ENCODE results near the gene TBC1D2.

DNA sequence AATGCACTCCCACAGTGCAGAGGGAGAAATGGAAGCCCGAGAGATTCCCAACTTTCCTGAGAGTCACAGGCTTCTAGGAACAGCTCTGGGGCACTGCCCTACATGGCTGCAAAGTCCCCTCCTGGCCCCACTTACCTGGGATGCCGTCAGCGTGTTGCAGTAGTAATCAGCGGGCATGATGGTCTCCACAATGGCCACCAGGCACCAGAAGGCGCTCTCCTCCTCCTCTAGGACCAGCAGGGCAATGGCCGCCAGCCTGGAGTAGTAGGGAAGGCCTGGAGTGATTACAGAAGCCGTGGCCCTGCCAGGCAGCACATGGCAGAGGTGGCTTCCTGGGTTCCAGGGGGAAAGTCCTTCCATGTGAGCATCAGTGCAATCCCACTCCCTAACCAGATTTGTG, 52.3 kb downstream of the TBC1D2 start:
- TF ChIP-seq, protein P1, sequence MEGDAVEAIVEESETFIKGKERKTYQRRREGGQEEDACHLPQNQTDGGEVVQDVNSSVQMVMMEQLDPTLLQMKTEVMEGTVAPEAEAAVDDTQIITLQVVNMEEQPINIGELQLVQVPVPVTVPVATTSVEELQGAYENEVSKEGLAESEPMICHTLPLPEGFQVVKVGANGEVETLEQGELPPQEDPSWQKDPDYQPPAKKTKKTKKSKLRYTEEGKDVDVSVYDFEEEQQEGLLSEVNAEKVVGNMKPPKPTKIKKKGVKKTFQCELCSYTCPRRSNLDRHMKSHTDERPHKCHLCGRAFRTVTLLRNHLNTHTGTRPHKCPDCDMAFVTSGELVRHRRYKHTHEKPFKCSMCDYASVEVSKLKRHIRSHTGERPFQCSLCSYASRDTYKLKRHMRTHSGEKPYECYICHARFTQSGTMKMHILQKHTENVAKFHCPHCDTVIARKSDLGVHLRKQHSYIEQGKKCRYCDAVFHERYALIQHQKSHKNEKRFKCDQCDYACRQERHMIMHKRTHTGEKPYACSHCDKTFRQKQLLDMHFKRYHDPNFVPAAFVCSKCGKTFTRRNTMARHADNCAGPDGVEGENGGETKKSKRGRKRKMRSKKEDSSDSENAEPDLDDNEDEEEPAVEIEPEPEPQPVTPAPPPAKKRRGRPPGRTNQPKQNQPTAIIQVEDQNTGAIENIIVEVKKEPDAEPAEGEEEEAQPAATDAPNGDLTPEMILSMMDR (IDR thresholded peaks at IDR 0.05; ENCODE audit: borderline replicate concordance, extremely low read depth, low read length, poor library complexity, severe bottlenecking) = no peak
- TF ChIP-seq EZH2 (IDR thresholded peaks at IDR 0.05; ENCODE audit: borderline replicate concordance, low read depth, low read length, severe bottlenecking) = no peak
